ENCODE data around the gene FAM222A.
A peak's percentile ranks its signal among the peaks of the same experiment; 100 is the strongest.

DNA sequence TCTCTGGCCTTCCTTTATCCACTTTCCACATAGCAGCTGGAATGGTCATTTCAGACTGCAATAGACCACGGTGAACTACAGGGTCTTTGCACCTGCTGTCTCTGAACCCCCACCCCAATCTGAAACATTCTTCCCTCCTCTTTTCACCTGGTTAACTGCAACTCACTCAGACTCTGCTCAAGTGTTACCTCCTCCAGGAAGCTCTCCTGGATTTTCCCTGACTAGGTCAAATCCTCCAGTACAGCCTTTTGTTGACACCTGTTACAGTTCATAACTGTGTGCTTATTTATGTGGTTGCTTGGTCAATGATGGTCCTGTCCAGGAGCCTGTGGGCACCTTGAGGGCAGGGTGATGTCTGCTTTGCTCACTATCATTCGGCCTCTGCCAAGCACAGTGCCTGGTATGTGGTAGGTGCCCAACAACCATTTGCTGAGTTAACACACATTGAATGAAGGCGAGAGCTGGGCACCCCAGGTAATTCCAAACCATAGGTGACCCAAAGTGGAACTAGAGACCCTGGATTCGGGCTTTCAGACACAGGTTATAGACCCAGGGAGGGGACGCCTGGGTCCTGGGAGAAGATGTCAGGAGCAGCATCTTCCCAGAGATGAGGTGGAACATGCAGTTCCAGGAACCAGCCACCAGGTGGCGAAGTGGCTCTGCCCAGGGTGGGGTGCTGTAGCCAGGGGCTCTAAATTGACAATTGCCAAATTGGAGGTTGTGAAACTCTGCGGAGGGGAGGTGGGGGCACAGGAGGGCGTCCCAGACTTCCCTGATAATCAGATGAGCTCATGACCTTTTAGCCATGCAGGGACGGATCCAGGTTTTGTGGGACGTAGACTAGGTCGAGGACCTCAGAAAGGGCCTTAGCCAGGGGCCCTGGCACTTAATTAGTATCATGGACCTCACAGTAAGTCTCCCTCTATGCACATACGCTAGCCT is 91.5 kb downstream of the FAM222A start:
- TF ChIP-seq, protein P1, sequence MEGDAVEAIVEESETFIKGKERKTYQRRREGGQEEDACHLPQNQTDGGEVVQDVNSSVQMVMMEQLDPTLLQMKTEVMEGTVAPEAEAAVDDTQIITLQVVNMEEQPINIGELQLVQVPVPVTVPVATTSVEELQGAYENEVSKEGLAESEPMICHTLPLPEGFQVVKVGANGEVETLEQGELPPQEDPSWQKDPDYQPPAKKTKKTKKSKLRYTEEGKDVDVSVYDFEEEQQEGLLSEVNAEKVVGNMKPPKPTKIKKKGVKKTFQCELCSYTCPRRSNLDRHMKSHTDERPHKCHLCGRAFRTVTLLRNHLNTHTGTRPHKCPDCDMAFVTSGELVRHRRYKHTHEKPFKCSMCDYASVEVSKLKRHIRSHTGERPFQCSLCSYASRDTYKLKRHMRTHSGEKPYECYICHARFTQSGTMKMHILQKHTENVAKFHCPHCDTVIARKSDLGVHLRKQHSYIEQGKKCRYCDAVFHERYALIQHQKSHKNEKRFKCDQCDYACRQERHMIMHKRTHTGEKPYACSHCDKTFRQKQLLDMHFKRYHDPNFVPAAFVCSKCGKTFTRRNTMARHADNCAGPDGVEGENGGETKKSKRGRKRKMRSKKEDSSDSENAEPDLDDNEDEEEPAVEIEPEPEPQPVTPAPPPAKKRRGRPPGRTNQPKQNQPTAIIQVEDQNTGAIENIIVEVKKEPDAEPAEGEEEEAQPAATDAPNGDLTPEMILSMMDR (IDR thresholded peaks at IDR 0.05): peak; percentile 94
- TF ChIP-seq ESRRA (IDR thresholded peaks at IDR 0.05; ENCODE audit: borderline replicate concordance, low read length): no peak
- no peak for TF ChIP-seq JUN (IDR thresholded peaks at IDR 0.05)
- TF ChIP-seq SMC3 (IDR thresholded peaks at IDR 0.05): peak; percentile 97
- TF ChIP-seq, protein P2, sequence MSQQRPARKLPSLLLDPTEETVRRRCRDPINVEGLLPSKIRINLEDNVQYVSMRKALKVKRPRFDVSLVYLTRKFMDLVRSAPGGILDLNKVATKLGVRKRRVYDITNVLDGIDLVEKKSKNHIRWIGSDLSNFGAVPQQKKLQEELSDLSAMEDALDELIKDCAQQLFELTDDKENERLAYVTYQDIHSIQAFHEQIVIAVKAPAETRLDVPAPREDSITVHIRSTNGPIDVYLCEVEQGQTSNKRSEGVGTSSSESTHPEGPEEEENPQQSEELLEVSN (IDR thresholded peaks at IDR 0.05; ENCODE audit: borderline replicate concordance, low read depth): no peak
- TF ChIP-seq NR3C1 (IDR thresholded peaks at IDR 0.05): no peak
- peak; percentile 91 to 94 for TF ChIP-seq RAD21 (conservative IDR thresholded peaks at IDR 0.05 in 1 of 2, IDR thresholded peaks at IDR 0.05 in 1 of 2)

All from A549 (cell line).